LHCN-M2 (cell line): ENCODE data around the gene P4HB. TPM values are rescaled to one million over a fixed set of nuclear protein-coding genes. Genes with fewer than 3 reads are reported as not detected.

ENCODE experiments used
- DNase-seq: peaks from one replicate; pipeline ENCODE4 v3.0.0-alpha.2; 2012; ENCODE audit warnings: low read depth
- polyA plus RNA-seq: library from polyadenylated mRNA; unstranded; fragments of >200 nt; gene quantifications from one replicate; pipeline ENCODE4 v1.2.1, GENCODE V29; 2012; ENCODE audit warnings: missing spikeins
- total RNA-seq: library from RNA; depleted of rRNA; stranded (reverse); fragments of >200 nt; gene quantifications from 2 replicates; pipeline ENCODE4 v1.2.3, GENCODE V29; 2014; rRNA removed

Gene P4HB
- total RNA-seq: 1,598 and 3,461 TPM in 2 replicates
- polyA plus RNA-seq: 837 TPM

- no peak for DNase-seq
Measured at GRCh38 chr17:81859906-81860755, at the start of gene P4HB. TSS of gene P4HB (minus strand) at chr17:81860535. CDS start at chr17:81860471, 64 bp downstream.

DNA sequence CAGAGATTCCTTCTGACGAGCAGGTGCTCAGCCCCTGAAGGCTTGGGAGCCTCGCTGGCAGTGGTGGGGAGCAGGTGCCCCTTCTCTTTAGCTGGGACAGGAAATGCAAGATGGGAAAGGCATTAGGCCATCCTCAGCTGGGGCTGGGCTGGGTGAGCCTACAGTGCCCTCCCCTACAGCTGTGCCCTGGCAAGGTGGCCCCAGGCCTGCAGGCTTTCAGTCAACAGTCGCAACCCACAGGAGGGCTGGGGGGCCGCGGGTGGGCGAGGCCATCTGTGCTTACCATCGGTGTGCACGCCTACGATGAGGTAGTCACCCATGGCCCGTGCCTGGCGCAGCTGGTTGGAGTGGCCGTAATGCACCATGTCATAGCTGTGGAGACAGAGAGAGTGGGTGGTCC lies 48.9 kb upstream of the P4HB start:
- DNase-seq: no peak

DNA sequence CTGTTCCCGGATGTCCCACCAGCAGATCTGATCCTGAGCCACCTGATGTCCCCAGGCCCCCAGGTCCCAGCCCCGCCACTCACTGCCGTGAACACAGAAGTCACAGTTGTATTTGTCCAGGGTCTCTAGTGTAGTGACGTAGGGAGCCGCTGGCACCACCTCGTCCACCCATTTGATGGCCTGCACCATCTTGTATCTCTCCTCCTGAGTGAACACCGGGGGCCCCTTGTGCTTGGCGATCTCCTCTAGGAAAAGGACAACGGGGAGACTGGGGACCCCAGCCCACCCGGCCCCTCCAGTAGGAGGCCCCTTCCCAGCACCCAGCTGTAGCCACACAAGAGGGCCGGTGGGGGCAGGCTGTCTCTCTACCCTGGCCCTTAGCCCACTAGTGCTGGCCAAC lies 48.5 kb upstream of the P4HB start:
- DNase-seq: no peak

- DNase-seq: no peak
Measured at GRCh38 chr17:81907219-81908145, 47.1 kb upstream of the P4HB start.

DNA sequence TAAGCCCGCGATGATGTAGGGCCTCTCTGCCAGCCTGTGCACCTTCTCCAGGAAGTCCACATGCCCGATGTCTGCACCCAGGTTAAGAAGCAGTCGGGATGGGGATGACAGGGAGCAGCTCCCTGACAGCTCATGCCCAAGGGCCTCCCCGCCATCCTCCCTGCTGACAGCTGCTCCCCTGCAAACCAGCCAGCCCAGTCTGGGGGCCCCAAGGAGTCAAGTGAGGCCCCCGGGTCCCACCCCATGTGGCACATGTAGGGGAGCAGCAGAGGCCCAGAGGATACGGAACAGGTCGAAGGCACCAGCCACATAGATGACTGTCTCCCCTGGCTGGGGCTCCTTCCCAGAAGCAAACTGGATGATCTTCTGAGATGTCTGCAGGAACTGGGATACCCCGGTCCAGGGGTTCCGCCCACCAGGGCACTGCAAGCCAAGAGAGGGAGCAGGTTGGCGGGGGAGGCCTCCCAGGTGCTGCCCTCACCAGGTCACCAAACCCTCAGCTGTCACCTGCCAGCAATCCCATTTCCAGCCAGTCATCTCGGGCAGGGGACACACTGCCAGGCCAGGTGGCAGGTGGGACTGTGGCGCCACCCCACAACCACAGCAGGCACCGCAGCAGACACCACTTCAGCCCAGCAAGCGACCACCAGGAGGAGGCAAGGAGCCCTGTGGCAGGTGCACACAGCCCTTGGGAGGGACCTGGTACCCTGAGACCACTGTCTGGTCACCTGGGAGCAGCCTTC lies 46.3 kb upstream of the P4HB start:
- DNase-seq: no peak

DNA sequence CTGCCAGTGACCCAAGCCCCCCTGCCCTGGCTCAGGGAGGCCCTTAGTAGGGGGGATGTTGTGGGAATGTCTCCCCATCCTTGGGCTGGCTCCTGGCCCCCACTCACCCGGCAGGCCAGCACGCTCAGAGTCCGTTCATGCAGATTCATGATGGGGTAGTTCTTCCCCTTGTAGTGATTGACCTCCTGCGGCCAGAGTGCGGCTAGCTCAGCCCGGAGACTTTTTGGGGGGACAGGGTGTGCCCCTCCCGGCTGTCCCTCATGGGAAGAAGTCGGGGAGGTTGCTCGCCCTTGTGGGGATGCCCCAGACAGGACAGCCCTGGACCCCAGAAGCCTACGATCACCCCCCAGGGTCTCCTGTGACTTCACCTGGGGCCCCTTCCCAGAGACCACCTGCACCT lies 45.7 kb upstream of the P4HB start:
- no peak for DNase-seq

DNA sequence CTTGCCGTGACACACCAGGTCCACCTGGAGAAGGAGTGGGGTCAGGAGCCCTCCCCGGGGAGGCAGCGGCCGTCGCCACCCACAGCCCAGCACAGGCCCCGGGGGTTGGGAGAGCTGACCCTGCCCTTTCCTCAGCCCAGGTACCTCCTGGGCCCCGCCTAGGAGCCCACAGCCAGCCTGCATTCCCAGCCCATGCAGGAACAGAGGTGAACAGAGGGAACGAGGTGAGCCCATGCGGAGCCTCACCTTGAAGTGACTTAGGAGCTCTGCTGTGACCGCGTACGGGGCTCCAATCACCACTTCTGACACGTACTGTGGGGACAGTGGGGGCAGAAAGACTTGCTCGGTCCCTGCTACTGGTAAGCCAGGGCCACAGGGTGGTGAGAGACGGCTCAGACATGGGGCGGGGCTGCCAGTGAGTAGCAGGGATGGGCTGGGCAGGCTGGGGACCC lies 45.1 kb upstream of the P4HB start:
- DNase-seq: no peak

DNA sequence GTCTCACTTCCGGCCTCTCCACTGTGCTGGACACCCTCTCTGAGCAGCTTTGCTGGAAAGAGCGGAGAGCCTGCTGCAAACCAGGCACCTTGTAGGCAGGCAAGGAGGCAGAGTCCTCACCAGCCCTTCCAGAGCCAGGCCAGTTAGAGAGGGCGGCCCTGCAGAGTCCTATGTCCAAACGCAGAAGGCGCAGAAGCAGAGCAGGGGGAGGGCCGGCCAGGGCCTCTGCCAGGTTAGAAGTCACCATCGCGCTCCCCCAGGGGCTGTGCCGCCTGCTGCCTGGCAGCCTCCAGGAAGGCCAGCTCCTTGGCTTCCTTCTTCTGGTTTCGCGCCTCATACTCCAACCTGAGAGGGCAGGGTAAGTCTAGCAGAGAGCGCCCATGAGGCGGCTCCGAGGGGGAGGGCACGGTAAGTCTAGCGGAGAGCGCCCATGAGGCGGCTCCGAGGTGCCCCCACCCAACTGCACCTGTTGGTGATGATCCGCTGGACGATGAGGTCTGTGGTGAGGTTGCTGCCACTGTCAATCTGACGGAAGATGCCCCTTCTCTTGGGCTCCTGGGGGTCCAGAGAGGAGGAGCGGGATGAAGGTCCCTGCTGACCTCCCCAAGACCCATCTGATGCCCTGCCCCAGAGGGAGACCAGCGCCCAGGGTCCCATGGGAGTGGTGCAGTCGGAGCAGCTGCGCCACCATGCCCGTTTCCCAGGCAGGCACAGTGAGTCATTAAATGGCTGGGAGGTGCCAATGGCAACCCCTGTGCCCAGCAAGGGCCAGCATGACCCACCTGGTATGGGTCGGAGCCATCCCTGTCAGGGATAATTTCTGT lies 44.5 kb upstream of the P4HB start:
- no peak for DNase-seq

DNA sequence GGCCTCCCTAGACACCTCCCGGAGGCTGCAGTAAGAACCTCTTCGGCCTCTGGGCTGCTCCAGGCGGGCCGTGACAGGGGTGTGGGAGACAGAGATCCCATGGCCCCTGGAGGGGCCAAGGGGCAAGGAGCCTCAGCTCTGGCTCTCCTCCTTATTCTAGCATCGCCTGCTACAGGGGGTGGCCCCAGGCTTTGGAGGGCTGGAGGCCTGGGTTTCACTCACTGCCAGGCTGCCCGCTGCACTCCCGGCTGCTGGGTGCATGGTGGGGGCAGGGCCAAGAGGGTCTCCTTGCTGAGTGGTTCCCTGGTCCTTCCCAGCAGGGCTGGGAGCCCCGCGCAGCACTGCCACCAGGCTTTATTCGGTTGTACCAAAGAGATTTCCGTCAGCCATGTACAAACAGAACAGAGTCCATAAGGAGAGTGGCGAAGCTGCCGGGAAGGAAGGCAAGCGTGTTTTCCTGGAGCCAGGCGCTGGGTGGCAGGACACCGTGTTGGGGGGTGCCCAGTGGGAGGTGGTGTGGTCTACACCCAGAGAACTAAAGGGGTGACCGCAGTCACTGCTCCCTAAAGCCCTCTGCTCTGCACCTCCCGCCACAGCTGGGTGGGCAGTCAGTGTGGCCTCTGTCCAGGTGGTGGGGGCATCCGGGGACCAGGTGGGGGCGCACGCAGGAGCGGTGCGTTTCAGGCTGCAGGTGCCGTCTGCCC lies 43.7 kb upstream of the P4HB start:
- DNase-seq: no peak

DNA sequence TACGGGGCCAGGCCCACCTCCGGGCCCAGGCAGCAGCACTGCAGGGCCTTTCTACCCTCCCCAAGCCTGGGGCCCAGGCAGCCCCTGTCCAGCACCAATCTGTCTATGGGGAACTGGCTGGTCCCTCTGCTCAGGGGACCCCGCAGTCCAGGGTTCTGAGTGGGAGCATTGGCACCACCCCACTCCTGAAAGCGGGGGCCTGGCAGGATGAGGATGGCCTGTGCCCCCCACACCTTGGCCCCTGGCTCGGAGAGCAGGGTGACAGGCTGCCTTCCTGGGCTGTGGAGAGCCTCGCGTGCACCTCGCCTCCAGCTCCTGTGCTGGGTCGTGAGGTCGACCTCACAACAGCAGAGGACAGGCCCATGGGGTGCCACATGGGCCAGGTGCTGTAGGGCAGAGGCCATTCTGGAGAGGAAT lies 43.1 kb upstream of the P4HB start:
- no peak for DNase-seq

DNA sequence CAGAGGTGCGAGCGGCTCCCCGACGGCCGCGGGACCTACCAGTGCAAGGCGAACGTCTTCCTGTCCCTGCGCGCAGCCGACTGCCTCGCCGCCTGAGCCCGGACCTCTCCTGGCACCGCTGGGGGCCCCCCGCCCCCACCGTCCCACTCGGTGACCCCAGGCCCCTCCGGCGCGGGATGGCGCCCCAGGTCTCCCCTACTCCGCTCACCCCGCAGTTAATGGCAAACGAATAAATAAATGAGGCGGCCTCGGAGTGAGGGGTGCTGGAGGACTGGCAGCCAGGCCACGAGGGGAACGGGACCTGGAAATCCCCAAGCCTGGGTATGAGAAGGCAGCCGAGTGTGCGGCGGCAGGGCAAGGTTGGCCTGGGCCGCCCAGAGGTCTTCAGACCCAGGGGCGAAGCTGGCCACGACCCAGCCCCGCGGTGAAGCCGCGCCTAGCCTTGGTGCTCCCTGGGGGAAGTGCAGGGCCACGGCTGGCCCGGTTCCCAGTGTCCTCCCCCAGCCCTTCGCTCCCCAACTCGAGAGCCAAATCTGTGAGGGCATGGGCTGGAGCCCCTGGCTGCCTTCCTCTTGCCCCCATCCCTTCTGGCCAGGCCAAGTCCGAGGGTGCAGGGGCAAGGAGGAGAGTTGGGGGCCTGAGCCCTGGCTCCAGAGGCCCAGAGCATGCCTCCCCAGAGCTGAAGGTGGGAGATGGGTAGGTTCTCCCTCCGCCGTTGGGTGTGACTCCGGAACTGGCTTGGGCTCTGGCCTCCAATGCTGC lies 42.5 kb upstream of the P4HB start:
- no peak for DNase-seq

- no peak for DNase-seq
Measured at GRCh38 chr17:81902023-81902652, 41.8 kb upstream of the P4HB start, which contains the start of gene NPB. TSS of gene NPB (plus strand) at chr17:81902238. CDS start at chr17:81902278, 40 bp downstream.

DNA sequence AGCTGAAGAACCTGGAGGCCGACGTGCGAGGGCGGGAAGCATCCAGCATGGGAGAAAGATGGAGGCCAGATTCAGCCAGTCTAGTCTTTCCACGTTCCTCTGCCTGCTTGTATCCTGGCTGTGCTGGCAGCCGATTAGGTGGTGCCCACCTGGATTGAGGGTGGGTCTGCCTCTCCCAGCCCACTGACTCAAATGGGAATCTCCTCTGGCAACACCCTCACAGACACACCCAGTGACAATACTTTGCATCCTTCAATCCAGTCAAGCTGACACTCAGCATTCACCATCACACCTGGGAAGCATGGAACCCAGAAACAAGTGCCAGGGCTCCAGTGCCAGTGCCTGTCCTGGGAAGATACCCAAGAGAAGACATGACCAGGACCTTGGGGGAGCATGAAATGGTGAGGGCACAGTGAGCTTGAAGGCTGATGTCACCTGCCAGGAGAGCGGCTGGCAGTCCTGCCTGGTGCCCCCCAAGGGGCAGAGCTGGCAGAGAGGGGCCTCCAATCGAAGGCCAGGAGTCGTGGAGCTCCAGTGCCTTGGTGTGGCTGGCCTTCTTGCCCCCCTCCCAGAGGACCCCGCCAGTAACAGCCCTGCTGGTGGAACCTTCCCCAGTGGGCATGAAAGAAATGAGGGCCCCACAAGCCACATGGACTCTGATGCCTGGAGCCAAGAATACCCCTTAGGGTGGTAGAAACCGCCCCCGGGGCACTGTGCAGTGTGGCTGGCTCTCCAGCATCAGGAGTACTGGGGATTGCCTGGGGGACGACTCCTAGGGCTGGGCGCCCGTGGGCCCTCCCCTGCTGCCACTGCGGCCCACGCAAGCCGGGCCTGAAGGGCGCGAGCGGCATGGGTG lies 41.1 kb upstream of the P4HB start:
- no peak for DNase-seq

GRCh38 chr17:81900181-81900820 lies 40.0 kb upstream of the P4HB start:
- no peak for DNase-seq

GRCh38 chr17:81899514-81900166 lies 39.3 kb upstream of the P4HB start:
- no peak for DNase-seq

DNA sequence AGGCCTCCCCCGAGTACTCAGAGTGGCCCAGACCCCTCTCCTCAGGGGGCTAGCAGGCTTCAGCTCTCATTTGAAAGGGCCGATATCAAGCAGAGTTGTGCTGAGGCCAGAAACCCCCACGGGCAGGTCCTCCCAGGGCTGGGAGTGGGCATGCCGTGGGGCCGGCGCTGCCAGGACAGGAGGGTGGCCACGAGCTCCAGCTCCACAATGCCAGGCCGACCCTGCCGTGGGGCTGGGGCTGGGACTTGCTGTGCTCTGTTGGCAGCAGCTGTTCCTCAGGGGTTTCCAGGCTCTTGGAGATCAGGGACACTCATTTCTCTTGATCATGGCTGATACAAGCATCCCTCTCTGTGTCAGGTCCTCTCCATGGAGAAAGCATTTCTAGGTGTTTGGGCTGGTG lies 38.5 kb upstream of the P4HB start:
- no peak for DNase-seq
